ENCODE results near the gene PALM.
"Not testable (repeated sequence)": the region's sequence is repeated elsewhere in the genome, so short reads cannot be mapped to it uniquely, and the experiment has no call there.

PALM gene

DNA sequence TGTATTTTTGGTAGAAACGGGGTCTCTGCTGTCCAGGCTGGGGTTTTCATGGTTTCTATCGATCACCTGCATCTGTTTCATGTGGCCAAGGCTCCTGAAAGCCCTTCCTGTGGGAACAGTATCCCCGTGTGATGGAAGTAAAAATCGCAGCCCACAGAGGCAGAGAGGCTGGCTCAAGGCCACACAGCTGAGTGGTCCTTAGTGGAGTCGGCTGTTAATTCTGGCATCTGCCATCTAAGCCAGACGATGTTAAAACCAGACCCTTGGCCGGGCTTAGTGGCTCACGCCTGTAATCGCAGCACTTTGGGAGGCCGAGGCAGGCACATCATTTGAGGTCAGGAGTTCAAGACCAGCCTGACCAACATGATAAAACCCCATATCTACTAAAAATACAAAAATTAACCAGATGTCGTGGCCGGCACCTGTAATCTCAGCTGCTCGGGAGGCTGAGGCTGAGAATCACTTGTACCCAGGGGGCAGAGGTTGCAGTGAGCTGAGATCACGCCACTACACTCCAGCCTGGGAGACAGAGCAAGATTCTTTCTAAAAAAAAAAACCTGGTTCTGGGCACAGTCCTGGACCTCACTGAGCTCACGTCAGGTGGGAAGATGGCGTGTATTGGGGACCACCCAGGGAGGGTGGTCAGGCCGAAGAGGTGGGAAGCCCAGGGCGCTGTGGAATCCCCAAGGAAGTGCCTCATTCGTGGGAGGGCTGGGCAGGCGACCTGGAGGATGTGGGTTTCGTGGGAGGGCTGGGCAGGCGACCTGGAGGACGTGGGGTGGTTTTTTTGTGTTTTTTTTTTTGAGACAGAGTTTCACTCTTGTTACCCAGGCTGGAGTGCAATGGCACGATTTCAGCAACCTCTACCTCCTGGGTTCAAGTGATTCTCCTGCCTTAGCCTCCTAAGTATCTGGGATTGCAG lies 23.7 kb downstream of the PALM start:
- DNase-seq = no peak

DNA sequence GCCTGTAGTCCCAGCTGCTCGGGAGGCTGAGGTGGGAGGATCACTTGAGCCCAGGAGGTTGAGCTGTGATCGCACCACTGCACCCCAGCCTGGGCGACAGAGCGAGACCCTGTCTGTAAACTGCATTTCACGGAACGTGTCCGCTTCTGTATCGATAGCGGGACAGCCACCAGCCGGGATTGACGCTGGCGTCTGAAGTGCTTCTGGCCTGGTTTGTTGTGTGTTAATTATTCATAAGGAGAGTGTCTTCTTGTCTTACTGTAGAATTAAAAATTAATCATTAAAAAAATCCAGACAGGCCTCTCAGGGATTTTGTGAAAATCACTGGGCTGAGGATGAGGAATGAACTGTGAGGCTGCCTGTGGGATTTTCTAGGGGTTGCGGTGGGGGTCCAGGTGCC lies 26.0 kb downstream of the PALM start:
- no peak for DNase-seq

DNA sequence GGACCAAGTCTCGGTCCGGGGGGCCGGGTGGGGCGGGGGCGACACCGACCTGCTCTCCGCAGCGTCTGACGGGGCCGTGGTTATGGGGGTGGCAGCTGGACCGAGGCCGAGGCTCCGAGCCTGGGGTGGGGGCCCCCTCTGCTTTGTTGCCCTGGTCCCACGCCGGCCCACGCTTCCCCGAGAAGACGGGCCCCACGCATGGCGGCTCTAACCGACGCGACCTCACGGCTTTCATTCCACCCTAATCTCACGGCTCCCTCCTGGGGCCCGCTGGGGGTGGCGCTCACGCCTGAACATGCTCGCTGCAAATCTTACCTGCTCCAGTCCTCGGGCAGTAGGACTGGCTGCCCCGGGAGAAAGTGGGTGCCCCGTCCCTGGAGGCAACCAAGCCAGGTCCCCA lies 27.4 kb downstream of the PALM start:
- DNase-seq = no peak

DNA sequence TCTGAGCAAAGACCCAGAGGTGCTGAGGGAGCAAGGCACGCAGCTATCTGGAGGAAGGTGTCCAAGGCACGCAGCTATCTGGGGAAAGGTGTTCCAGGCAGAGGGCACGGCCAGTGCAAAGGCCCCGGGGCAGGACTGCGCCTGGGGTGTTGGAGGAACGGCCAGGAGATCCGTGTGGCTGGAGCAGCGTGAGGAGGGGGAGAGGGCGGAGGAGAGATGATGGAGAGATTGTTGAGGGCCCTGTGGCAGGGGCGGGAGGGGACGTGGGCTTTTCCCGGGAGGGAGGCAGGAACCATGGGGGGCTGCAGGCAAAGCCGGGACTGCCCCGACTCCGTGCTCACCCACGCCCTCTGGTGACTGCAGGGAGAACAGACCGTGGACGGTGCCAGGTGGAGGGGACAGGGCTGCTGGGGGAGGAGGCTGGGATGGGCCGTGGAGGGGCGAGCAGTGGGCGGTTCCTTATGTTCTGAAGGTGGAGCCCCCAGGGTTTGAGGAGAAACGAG lies 28.9 kb downstream of the PALM start:
- DNase-seq = peak; percentile 98

DNA sequence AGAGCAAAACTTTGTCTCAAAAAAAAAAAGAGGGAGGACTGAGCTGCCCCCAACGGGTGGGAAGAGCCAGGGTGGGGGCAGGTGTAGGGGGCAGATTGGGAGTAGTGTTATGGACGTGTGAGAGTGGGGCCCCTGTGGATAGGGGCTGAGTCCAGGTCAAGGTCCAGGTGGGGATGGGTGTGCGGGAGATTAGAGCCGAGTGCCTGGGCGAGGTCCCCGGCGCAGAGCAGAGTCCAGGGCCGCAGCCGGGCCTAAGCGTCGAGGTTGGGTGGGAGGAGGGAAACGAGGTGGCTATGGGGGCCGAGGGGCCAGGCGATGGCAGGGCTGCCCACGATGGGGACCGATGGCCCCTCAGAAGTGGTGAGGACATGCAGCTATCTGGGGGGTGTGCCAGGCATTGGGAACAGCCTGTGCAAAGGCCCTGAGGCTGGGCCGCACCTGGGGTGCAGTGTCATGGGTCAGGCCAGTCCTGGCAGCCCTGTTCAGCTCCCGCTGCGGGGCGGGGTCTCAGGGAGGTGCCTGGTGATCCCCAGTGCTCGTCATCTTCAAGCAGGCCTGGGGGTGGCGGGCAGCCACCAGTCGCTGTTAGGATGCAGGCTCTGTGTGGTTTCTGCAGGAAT lies 29.9 kb downstream of the PALM start:
- no peak for DNase-seq

DNA sequence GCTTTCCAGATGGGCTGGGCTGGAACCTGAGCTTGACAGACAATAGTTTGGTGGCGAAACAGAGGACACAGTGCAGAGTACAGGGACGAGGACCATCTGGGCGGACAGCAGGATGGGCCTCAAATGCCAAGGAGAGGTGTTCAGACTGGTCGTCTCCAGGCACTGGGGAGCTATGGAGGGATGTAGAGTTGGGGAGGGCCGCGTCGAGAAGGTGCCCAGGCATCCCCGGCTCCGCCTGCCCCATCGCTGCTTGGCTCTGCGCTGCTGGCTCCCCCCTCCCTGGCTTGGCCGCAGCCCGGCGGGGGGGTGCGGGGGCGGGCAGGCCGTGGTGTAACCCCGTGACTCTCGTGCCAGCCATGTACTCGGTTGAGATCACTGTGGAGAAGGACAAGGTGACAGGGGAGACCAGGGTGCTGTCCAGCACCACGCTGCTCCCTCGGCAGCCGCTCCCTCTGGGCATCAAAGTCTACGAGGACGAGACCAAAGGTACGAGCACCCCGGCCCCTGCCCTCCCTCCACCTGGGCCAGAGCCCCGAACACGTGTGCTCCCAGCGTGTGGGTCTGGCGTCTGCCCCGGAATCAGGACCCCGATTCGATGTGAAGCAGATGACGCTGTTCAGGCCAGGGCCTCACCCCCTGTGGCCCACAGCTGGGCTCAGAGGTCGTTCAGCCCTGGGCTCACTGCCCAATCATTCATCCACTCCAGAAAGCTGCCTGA lies 31.4 kb downstream of the PALM start:
- DNase-seq = no peak

DNA sequence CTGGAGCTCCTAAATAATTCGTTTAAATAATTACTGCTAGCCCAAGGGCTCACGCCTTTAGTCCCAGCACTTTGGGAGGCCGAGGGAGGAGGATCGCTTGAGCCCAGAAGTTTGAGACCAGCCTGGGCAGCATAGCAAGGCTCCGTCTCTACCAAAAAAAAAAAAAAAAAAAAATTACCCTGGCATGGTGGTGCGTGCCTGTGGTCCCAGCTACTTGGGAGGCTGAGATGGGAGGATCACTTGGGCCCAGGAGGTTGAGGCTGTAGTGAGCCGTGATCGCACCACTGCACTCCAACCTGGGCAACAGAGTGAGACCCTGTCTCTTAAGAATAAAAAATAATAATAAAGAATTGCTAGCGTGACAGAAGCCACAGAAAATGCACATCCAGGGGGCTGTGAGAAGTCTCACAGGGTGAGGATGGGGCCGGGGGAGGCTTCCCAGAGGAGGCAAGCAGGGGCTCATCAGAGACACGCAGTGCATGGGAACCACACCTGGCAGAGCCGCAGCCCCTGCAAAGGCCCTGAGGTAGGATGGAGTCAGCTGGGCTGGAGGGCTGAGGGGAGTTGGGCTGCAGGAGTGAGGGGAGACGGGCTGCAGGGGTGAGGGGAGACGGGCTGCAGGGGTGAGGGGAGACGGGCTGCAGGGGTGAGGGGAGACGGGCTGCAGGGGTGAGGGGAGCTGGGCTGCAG lies 32.2 kb downstream of the PALM start:
- not testable (repeated sequence) for DNase-seq

DNA sequence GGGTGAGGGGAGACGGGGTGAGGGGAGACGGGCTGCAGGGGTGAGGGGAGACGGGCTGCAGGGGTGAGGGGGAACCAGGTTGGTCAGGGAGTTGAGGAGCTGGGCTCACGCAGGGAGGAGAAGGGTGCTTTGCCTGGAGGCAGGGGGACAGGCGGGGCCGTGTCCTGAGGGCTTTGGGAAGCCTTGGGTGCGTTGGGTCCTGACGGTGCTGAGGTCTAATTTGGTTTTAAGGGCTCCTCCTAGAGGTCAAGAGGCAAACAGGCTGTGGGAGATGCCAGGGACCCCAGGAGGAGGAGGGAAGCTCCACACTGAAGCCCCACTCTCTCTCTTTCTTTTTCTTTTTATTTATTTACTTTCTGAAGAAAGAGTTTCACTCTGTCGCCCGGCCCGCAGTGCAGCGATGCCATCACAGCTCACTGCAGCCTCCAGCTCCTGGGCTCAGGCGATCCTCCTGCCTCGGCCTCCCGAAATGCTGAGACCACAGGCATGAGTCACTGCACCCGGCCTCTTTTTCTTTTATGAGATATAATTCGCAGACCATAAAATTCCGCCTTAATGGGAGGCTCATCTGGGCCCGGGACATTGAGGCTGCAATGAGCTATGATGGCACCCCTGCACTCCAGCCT lies 32.9 kb downstream of the PALM start:
- DNase-seq = peak; percentile 96

DNA sequence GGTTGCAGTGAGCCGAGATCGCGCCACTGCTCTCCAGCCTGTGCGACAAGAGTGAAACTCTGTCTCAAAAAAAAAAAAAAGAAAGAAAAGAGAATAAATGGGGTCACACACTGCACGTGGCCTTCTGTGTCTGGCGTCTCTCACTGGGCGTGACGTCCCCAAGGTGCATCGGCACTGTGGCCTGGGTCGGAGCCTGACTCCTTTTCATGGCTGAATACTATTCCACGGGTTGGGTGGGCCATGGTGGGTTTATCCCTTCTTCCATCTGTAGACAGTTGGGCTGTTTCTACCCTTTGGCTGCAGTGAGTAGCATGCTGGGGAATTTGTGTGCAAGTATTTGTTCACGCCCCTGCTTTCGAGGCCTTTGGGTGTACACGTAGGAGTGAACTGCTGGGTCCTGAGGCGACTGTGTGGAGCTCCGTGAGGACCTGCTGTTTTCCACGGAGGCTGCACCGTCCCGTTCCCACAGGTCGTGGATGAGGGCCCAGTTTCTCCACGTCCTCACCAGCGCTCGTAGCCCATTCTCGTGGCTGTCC lies 33.9 kb downstream of the PALM start:
- no peak for DNase-seq

DNA sequence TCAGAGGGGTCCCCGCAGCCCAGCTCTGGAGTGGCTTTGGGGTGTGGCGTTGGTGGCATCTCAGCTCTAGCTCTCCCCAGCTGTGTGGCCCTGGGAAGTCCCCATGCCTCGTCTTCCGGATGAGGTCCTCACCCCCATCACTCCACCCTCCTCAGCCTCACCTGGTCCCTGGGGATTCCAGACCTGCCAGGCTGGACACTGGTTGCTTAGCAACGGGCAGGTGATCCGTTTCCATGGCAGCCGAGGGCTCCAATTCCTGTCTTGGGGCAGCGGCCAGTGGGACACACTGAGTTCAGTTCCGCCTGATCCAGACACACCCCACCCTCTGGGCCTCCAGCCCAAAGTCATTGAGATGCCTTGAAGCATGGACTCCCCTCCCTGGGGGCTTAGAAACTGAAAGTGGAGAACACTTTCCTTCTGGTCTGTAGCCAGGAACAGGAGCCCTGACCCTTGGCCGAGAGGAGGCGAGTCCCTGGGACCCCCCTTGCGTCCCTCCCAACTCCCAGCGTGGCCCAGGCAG lies 34.5 kb downstream of the PALM start:
- no peak for DNase-seq

DNA sequence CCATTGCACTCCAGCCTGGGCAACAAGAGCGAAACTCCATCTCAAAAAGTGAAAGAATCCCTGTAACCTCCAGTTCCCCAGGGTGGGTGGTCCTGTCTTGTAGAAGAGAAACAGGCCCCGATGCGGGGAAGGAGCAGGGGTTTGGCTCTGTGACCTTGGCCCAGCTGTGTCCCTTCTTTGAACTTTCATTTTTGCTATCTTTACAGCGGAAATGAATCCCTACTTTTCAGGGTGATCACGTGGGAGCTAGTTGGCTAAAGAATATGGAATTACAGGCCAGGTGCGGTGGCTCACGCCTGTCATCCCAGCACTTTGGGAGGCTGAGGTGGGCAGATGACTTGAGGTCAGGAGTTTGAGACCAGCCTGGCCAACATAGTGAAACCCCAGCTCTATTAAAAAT lies 36.4 kb downstream of the PALM start:
- DNase-seq = not testable (repeated sequence)

DNA sequence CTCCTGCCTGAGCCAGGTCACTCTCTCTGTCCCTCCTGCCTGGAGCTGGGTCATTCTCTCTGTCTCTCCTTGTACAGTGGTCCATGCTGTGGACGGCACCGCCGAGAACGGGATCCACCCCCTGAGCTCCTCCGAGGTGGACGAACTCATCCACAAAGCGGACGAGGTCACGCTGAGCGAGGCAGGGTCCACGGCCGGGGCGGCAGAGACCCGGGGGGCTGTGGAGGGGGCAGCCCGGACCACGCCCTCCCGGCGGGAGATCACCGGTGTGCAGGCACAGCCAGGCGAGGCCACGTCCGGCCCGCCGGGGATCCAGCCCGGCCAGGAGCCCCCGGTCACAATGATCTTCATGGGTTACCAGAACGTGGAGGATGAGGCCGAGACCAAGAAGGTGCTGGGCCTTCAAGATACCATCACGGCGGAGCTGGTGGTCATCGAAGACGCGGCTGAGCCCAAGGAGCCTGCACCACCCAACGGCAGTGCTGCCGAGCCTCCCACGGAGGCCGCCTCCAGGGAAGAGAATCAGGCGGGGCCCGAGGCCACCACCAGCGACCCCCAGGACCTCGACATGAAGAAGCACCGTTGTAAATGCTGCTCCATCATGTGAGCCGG lies 37.6 kb downstream of the PALM start:
- no peak for DNase-seq

DNA sequence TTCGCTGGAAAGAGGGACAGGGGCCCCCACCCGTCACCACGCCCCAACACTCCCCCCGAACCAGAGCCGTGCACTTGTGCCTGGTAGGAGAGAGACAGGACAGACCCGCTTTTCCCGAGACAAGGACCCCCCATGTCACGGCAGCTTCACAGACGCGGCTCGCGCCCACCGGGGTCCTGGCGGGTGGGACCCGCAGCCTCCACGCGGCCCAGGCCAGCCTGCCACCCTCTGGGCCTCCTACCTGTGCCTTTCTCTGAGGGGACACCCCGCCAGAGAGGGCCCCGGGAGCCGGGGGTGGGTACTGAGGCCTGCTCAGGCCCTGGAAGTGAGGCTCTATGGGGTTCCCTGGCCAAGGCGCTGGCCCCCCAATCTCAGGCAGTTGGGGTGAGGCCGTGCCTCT lies 38.2 kb downstream of the PALM start:
- DNase-seq = no peak

DNA sequence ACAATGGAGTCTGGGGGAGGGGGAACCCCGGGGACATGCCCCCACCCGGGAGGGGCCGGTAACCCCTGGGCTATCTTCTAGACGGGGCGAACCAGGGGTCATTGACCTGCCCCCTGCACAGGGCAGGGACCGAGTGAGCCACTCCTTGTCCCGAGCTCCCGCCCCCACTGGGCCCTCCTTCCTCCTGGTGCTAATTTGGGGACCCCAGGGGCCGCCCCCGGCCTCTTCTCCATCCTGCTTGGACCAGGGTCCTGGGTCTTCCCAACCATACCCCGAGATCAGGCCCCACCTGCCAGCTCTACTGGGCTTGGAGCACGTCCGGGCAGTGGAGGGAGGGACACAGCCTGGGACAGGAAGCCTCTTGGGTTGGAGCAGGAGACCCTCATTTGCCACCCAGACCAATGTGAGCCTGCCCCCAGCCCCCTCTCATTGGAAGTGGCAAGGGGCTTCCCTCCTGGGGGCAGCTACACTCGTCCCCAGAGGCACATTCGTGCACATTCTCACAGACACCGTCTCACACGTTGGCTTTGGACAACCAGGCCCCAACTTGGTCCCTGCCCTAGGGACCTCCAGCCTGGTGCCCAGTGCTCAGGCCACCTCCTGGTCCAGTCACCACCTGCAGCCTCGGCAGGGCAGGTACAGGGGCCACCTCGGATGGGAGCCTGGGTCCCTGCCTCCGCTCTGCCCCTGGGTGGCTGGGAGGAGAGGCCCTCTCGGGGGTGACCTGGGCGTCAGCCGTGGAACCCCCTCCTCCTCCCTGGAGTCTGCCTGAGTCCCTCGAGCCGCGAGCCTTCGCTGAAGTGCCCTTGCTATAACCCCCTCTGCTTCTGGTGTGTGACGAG lies 38.9 kb downstream of the PALM start:
- no peak for DNase-seq

DNA sequence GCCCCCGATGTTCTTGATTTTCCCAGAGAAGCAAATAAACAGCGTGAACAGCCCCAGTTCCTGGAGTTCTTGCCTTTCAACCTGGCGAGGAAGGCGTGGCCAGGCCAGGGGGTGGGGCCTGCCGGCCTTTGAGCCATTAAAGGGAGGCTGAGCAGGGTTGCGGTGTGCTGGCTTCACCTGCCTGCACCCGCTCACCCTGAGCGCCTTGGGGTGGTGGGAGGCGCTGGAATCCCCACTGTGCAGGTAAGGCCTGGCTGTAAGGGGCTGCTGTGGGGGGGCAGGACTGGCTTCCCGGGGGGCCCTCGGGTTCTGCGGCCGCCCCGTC lies 39.5 kb downstream of the PALM start:
- no peak for DNase-seq

DNA sequence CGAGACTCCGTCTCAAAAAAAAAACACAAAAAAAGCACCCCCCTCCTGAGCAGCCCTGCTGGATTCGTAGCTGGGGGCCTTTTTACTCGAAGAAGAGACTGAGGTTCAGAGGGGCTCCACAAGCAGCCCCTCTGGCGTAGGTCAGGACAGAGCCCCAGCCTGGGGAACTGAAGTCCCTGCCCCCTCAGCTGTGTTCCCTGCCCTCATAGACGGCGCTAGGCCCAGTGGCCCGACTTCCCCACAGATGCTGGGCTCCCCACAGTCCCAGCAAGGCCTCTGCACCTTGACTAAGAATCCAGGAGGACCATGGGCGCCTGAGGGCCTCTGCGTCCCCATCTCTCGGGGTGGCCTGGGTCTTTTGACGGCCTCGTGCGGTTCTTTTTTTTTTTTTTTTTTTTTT lies 41.1 kb downstream of the PALM start:
- no peak for DNase-seq

DNA sequence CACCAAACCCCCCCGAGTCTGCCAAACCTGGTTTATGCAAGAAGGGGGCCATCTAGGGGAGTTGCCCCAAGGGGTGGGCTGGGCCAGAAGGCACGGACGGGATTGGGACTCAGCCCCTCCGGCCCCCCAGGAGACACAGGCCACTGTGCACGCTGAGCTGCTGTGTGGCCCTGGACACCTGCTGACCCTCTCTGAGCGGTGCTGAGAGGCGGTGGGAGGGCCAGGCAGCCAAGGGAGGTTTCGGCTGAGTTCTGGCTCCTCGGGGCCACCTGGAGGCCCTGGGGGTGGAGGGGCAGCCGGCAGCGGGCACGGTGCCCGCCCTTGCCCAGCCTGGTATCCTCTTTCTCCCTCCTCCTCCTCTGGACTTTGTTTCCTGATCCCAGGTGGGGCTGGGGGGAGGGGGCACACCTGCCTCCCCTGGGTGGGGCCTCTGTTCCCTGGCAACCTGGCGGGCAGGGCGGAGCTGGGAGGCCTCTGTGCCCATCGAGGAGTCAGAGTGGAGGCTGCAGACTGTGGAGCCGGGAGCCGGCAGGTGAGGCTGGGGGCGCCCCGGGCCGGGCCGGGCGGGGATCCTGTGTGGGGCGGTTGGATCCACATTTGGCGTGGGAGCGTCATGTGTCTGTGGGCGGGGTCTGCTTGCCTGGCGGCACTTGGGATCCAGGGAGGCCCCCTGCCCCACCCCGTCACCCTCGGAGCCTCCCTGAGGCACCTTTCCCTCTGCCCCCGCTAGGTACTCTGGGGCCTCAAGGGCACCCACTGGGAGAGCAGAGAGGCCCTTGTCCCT lies 42.1 kb downstream of the PALM start, which contains the start of gene MISP:
Gene MISP, plus strand, starts transcription at position 473 of the 784 bp plus-strand sequence. CDS start 5,835 bp downstream, outside the sequence.
- DNase-seq = no peak

DNA sequence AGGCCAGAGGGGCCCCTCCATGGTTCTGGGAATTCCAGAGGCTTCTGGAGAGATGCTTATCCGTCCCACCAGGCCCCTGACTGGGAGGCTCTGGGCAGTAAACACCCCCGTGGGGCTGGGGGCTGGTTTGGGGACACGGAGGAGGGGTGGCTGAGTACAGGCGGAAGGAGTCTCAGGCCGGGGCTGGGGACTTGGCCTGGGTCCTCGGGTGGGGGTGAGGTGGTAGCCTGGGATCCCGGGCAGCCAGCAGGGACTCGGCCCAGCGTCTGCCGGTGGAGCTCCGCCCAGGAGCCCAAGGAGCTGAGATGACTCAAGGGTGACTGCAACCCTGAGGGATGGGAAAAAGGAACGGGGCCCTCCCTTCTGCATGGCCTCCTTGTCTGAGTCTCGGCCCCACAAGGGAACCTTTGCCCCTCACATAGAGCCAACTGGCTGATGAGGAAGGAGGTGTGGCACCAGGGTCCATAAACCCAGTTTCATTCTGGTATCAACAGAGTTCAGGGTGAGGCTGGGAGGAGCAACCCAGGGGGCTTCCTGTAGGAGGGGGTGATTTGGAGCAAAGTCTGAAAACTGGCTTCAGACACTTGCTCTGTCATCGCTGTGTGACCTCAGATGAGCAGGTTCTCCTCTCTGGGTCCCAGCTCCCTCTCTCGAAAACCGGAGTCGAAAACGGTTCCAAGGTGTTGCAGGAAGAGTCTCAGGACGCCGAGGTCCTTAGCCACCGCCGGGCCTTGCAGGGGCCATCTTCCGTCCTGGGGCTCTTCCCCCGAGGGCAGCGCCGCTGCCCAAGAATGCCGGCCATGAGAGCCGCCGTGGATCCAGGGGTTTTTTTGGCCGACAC lies 43.0 kb downstream of the PALM start:
- DNase-seq = peak; percentile 99
